ENCODE data around the gene TCF20.

- no peak for TF ChIP-seq POLR2A (IDR thresholded peaks at IDR 0.05)
- TF ChIP-seq, protein P1, sequence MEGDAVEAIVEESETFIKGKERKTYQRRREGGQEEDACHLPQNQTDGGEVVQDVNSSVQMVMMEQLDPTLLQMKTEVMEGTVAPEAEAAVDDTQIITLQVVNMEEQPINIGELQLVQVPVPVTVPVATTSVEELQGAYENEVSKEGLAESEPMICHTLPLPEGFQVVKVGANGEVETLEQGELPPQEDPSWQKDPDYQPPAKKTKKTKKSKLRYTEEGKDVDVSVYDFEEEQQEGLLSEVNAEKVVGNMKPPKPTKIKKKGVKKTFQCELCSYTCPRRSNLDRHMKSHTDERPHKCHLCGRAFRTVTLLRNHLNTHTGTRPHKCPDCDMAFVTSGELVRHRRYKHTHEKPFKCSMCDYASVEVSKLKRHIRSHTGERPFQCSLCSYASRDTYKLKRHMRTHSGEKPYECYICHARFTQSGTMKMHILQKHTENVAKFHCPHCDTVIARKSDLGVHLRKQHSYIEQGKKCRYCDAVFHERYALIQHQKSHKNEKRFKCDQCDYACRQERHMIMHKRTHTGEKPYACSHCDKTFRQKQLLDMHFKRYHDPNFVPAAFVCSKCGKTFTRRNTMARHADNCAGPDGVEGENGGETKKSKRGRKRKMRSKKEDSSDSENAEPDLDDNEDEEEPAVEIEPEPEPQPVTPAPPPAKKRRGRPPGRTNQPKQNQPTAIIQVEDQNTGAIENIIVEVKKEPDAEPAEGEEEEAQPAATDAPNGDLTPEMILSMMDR (IDR thresholded peaks at IDR 0.05 in 4 of 5, conservative IDR thresholded peaks at IDR 0.05 in 1 of 5): no peak
These were observed 5.1 kb downstream of the TCF20 start for GRCh38 chr22:42265321-42265720.
